Femur (tissue), 1 donor: Measurements from ENCODE around the gene INTS6.

ENCODE experiments used
- DNase-seq: peaks from one replicate; pipeline ENCODE4 v3.0.0-alpha.2; 2017

INTS6 gene

GRCh38 chr13:51452361-51453206 lies at the start of gene INTS6:
Gene INTS6, minus strand, starts transcription at chr13:51453036. Its CDS starts 511 bp downstream, at chr13:51452525.
- DNase-seq, result peak; percentile 100

GRCh38 chr13:51502153-51502651 lies 49.4 kb upstream of the INTS6 start:
- no peak for DNase-seq

- DNase-seq, result no peak
Measured at GRCh38 chr13:51501592-51502152, 48.8 kb upstream of the INTS6 start.

GRCh38 chr13:51501096-51501495 lies 48.3 kb upstream of the INTS6 start:
- no peak for DNase-seq

GRCh38 chr13:51500687-51501086 lies 47.9 kb upstream of the INTS6 start:
- DNase-seq, result no peak

GRCh38 chr13:51499841-51500240 lies 47.0 kb upstream of the INTS6 start:
- no peak for DNase-seq

GRCh38 chr13:51495316-51495715 lies 42.5 kb upstream of the INTS6 start:
- peak; percentile 56 for DNase-seq

- DNase-seq, result no peak
Measured at GRCh38 chr13:51494156-51494555, 41.3 kb upstream of the INTS6 start.

GRCh38 chr13:51488212-51488611 lies 35.4 kb upstream of the INTS6 start:
- DNase-seq, result no peak

GRCh38 chr13:51481656-51482055 lies 28.8 kb upstream of the INTS6 start:
- no peak for DNase-seq

- DNase-seq, result no peak
Measured at GRCh38 chr13:51479199-51479523, 26.3 kb upstream of the INTS6 start.

GRCh38 chr13:51478418-51479198 lies 25.8 kb upstream of the INTS6 start:
- DNase-seq, result no peak

- DNase-seq, result no peak
Measured at GRCh38 chr13:51477653-51478324, 25.0 kb upstream of the INTS6 start.

- DNase-seq, result no peak
Measured at GRCh38 chr13:51477149-51477548, 24.3 kb upstream of the INTS6 start.

- no peak for DNase-seq
Measured at GRCh38 chr13:51475727-51476501, 23.1 kb upstream of the INTS6 start.

- DNase-seq, result no peak
Measured at GRCh38 chr13:51469790-51470189, 17.0 kb upstream of the INTS6 start.

GRCh38 chr13:51467730-51468129 lies 14.9 kb upstream of the INTS6 start:
- DNase-seq, result no peak

- DNase-seq, result no peak
Measured at GRCh38 chr13:51465124-51465523, 12.3 kb upstream of the INTS6 start.

- no peak for DNase-seq
Measured at GRCh38 chr13:51457086-51457815, 4.4 kb upstream of the INTS6 start.

GRCh38 chr13:51456510-51456909 lies 3.7 kb upstream of the INTS6 start:
- no peak for DNase-seq

- DNase-seq, result no peak
Measured at GRCh38 chr13:51455532-51455931, 2.7 kb upstream of the INTS6 start.
